ENCODE measurements around the gene GAS2L2. TPM values are rescaled to one million over a fixed set of nuclear protein-coding genes. Genes with fewer than 3 reads are reported as not detected.
A peak's percentile ranks its signal among the peaks of the same experiment; 100 is the strongest.

Gene GAS2L2
- total and polyA plus RNA-seq, 2 donors, result 0.09 TPM; not detected in 1

DNA sequence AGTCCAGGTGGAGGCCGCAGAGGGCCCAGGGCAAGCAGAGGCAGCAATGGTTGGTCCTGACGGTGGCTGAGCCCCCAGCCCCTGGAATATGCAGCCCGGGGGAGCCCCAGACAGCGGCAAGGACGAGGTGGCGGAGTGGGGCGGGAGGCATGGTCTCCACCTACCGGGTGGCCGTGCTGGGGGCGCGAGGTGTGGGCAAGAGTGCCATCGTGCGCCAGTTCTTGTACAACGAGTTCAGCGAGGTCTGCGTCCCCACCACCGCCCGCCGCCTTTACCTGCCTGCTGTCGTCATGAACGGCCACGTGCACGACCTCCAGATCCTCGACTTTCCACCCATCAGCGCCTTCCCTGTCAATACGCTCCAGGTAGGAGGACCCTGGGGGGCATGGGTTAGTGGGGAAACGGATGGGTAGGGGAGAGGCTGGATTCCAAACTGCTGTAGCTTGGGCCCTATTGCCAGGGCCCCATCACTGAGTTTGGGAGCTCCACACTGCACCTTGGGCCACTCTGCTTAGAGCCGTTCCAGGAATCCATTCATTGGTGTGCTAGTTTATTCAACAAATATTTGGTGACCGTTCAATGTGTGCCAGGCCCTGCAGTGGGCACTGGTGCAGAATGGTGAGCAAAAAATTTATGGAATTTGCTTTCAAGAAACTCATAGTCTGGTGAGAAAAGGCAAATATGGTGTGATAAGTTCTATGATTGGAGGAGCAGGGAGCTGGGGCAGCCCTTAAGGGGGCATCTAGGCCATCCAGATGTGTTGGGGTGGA is 17.8 kb downstream of the GAS2L2 start:
- WGBS, result 89% methylated on average over 29 of the region's 29 CpGs
- H3K4me3 ChIP-seq (ENCODE audit: low read depth, low read length), result no peak overlapping the region
- no peaks in the 10 kb centered on the region for H3K36me3 ChIP-seq (ENCODE audit: insufficient read depth)

DNA sequence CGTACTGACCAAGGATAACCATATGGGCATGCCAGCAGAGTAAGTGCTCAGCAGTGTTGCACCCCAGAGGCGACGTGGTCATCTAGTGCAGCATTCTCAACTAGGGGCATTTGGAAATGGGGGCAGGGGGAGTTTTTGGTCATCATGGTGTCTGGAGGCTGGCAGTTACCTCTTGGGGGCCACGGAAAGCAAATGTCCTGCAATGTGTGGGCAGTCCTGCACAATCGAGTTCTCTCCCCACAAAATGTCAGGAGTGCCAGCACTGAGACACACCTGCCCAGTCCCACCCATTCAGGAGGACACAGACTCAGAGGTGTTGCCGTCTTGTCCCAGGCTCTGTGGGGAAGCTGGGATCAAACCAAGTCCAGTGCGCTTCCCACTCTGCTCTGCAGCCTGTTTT is 18.6 kb downstream of the GAS2L2 start:
- Histone ChIP-seq H3K4me1 (ENCODE audit: insufficient read depth) (no peaks in the 10 kb centered on the region), H3K36me3 (ENCODE audit: insufficient read depth) (no peaks in the 10 kb centered on the region), H3K27ac (ENCODE audit: low read depth) (no peak overlapping the region), H3K4me3 (ENCODE audit: low read depth, low read length) (no peak overlapping the region)
- 90% methylated on average over 7 of the region's 7 CpGs for WGBS
- DNase-seq (ENCODE audit: extremely low spot score), result no peak

More for the DNA sequence above, 17.8 kb downstream of the GAS2L2 start:
- H3K4me1 ChIP-seq (ENCODE audit: insufficient read depth), result no peaks in the 10 kb centered on the region
- no peak overlapping the region for H3K27ac ChIP-seq (ENCODE audit: low read depth)
- DNase-seq (ENCODE audit: extremely low spot score), result no peak

DNA sequence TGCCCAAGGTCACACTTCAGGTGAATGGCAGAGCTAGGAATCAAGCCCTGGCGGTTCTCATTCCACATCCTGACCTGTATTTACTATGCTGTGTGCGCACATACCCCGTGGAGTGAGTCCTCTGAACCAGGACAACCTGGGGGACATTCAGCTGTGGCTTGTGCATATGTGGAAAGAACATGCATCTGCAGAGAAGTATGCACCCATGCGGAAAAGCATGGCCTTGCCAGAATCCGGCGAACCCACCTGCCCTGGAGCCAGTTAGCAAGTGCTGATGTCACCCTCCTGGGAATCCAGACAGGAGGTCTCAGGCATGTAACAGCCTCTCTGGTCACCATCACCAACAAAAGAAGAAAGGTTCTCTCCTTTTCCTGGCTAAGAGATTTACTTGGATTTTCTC is 19.7 kb downstream of the GAS2L2 start:
- DNase-seq (ENCODE audit: extremely low spot score), result no peak
- no peaks in the 10 kb centered on the region for H3K36me3 ChIP-seq (ENCODE audit: insufficient read depth)
- no peak overlapping the region for H3K27ac ChIP-seq (ENCODE audit: low read depth)
- no peak overlapping the region for H3K4me3 ChIP-seq (ENCODE audit: low read depth, low read length)
- H3K4me1 ChIP-seq (ENCODE audit: insufficient read depth), result no peaks in the 10 kb centered on the region
- 91% methylated on average over 6 of the region's 6 CpGs for WGBS

DNA sequence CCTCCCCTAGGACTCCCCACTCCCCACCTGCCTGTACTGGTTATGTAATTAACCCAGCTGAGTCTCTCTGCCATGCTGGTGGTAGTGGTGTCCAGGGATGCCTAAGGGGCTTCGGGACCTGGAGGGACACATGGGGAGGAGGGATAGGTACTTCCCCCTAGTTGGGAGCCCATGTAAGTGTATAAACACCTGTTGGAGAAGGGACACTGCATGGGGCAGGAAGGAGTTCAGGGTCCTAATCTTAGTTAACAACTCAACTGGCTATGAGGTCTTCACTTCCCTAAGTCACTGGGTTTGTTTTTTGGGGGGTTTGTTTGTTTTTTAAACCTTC is 20.3 kb downstream of the GAS2L2 start:
- no peak overlapping the region for H3K4me3 ChIP-seq (ENCODE audit: low read depth, low read length)

DNA sequence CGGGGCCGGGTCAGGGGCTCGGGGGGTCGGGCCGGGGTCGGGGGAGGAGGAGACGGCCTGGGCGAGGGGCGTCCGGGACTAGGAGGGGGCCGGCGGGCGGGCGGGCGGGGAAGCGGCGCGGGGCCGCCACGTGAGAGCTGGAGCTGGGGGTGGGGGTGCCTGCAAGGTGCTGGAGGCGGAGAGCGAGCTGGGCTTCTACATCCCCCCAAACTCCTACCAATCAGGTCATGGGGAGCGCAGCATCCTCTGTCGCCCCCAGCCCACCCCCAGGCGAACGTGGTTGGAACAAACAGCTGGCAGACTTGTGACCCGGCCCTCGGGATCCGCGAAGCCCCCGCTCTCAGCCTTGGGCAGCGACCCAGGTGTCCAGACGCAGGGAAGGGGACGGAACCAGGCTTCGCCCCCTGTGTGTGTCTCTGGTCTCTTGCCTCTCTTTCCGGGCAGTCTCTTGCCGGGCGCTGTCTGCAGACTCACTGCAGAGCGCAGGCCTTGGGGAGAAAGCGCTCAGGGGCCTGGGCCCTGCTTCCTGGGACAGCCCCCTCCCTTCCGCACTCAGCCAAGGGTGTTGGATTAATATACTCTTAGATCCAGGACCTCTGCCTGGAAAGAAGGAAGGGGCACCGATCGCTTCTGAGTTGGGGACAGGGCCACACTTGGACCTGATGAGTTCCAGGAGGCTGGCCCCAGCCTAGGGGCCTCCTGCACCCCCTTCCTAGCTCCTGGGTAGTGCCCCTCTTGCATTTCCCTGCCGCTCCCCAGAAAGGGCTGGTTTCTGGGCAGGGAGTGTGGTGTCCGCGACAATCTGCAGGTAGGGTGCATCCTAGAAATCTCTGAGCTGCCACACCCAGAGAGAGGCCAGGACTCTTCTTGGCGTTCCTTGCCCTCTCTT is 20.9 kb downstream of the GAS2L2 start:
- no peaks in the 10 kb centered on the region for H3K4me1 ChIP-seq (ENCODE audit: insufficient read depth)
- DNase-seq (ENCODE audit: extremely low spot score), result no peak
- WGBS, result 15% methylated on average over 47 of the region's 47 CpGs
- no peaks in the 10 kb centered on the region for H3K36me3 ChIP-seq (ENCODE audit: insufficient read depth)
- H3K27ac ChIP-seq (ENCODE audit: low read depth), result no peak overlapping the region
- peak overlapping the region; percentile 82 for H3K4me3 ChIP-seq (ENCODE audit: low read depth, low read length)

More for the DNA sequence above, 20.3 kb downstream of the GAS2L2 start:
- no peak for DNase-seq (ENCODE audit: extremely low spot score)
- no peaks in the 10 kb centered on the region for H3K36me3 ChIP-seq (ENCODE audit: insufficient read depth)
- WGBS, result 83% methylated on average over 1 of the region's 1 CpG
- H3K4me1 ChIP-seq (ENCODE audit: insufficient read depth), result no peaks in the 10 kb centered on the region
- no peak overlapping the region for H3K27ac ChIP-seq (ENCODE audit: low read depth)

DNA sequence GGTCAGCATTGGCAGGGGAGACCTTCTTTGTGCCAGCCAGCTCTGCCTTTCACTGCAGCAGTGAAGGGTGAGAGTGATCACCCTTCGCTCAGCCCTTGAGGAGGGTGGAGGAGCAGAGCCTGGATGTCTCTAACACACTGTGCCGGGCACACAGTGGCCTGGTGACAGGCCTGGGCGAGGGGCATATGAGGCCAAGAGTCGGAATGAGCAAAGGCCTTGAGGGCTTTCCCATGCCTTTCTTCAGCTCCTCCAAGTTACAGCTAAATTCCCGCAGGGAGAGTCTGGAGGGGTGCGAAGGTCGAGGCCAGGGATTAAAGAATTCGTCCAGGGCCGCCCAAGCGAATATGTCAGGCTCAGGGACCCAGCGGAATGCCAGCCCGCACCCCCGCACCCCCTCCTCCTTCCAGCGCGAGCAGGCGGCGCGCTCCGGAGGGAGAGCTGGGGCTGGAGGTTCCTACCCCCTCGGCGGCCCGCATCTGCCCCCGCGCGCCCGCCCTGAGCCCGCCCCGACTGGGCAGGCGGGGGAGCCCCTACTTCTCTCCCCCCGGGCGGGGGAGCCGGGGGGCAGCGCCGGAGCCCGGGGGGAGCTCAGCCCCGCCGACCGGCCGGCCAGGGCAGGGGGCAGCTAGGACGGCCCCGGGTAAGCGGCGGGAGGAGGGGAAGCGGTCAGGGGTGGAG is 21.7 kb downstream of the GAS2L2 start, which contains the start of gene RASL10B:
TSS of gene RASL10B (plus strand) at position 401 of the 678 bp plus-strand sequence. CDS start 3,546 bp downstream, outside the sequence.
- no peak for DNase-seq (ENCODE audit: extremely low spot score)
- peak within 1 kb of the TSS; percentile 82 for H3K4me3 ChIP-seq (ENCODE audit: low read depth, low read length)
- no peaks in the 10 kb centered on the region for H3K4me1 ChIP-seq (ENCODE audit: insufficient read depth)
- no peak within 1 kb of the TSS for H3K27ac ChIP-seq (ENCODE audit: low read depth)
- WGBS, result 3% methylated on average over 44 of the region's 44 CpGs
- H3K36me3 ChIP-seq (ENCODE audit: insufficient read depth), result no peaks in the 10 kb centered on the region

DNA sequence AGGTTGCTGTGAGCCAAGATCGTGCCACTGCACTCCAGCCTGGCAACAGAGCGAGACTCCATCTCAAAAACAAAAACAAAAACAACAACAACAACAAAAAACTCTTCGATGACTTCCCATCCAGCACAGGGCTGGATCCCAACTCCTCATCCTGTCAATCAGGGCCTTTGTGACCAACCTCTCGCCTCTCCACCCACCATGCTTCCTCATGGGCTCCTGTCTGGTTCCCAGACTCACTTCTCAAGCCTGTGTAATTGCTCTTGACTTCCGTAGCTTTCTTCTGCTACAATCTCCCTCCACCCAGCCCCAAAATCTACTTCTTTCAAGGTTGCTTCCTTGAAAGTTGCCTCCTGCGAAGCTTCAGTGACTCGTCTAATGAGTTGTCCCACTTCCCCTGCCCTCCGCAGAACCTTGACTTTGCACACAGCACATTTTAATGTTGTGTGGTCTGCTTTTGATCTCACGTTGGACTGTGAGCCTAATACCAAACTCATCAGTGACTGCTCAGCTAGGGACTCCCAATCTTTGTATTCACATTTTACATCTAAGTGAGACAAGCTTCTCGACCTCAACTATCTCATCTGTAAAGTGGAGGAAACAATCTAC is 22.5 kb downstream of the GAS2L2 start:
- H3K4me3 ChIP-seq (ENCODE audit: low read depth, low read length), result no peak overlapping the region
- 82% methylated on average over 10 of the region's 10 CpGs for WGBS
- H3K27ac ChIP-seq (ENCODE audit: low read depth), result no peak overlapping the region
- no peaks in the 10 kb centered on the region for H3K4me1 ChIP-seq (ENCODE audit: insufficient read depth)
- H3K36me3 ChIP-seq (ENCODE audit: insufficient read depth), result no peaks in the 10 kb centered on the region
- DNase-seq (ENCODE audit: extremely low spot score), result no peak

DNA sequence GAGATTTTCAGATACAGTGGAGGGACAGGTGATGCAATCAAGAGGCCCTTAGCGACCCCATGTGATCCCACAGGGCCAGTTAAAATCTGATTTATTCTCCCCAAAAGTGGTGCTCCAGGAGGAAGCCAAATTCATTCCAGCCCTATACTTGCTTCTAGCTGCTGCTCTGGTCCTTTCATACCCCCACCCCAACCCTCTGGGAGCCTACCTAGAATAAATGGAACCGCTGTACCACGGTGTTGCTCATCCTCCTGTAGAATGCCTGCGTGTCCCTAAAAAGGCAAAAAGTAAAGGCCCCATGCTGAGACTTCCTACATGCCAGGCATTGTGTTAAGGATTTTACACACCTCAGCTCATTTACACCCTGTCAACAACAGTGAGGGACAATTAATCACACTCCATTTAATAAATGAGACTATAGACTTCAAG is 23.6 kb downstream of the GAS2L2 start:
- Histone ChIP-seq H3K27ac (ENCODE audit: low read depth) (no peak overlapping the region), H3K4me1 (ENCODE audit: insufficient read depth) (no peaks in the 10 kb centered on the region), H3K4me3 (ENCODE audit: low read depth, low read length) (no peak overlapping the region), H3K36me3 (ENCODE audit: insufficient read depth) (peaks cover 3% of the 10 kb centered on the region)
- no peak for DNase-seq (ENCODE audit: extremely low spot score)
- WGBS, result 74% methylated on average over 4 of the region's 4 CpGs

DNA sequence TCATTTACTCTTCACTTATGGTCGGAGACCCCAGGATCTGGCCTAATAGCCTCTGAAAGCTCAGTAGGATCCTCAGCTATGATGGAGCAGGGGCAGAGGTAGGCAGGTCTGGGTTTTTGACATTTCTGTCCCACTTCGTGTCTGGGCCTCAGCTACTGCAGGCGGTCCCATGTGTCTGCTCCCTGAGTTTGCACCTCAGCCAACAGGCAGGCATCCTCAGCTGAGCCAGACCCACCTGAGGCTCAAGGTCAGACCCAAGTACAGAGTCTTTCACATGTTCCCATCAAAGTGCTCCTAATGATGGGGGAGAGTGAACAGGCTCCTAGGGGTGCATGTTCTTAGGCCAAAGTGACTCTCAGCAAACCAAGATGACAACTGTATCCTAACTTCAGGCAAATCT is 24.5 kb downstream of the GAS2L2 start:
- no peaks in the 10 kb centered on the region for H3K4me1 ChIP-seq (ENCODE audit: insufficient read depth)
- DNase-seq (ENCODE audit: extremely low spot score), result no peak
- no peak overlapping the region for H3K27ac ChIP-seq (ENCODE audit: low read depth)
- peaks cover 3% of the 10 kb centered on the region for H3K36me3 ChIP-seq (ENCODE audit: insufficient read depth)
- WGBS, result 87% methylated on average over 3 of the region's 3 CpGs
- H3K4me3 ChIP-seq (ENCODE audit: low read depth, low read length), result no peak overlapping the region

DNA sequence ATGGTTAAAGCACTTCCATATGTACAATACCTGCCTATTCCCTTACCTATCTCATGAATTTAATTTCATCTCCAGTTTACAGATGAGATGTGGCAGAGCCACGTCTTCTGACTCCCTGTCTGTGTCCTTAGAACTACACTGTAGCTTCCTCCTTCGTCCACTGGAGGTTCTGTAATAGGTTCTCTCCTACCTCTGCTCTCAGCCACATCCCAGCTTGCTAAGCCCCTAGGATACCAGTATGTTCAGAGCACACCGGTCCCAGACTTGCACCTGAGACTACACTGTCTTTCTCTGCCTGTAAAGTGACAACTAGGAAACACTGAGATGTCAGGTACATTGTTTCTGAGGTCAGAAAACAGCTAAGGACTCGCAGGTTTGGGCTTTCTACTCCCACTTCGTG is 25.4 kb downstream of the GAS2L2 start:
- H3K27ac ChIP-seq (ENCODE audit: low read depth), result no peak overlapping the region
- DNase-seq (ENCODE audit: extremely low spot score), result no peak
- H3K4me1 ChIP-seq (ENCODE audit: insufficient read depth), result no peaks in the 10 kb centered on the region
- peaks cover 3% of the 10 kb centered on the region for H3K36me3 ChIP-seq (ENCODE audit: insufficient read depth)
- H3K4me3 ChIP-seq (ENCODE audit: low read depth, low read length), result no peak overlapping the region
- 86% methylated on average over 5 of the region's 5 CpGs for WGBS

DNA sequence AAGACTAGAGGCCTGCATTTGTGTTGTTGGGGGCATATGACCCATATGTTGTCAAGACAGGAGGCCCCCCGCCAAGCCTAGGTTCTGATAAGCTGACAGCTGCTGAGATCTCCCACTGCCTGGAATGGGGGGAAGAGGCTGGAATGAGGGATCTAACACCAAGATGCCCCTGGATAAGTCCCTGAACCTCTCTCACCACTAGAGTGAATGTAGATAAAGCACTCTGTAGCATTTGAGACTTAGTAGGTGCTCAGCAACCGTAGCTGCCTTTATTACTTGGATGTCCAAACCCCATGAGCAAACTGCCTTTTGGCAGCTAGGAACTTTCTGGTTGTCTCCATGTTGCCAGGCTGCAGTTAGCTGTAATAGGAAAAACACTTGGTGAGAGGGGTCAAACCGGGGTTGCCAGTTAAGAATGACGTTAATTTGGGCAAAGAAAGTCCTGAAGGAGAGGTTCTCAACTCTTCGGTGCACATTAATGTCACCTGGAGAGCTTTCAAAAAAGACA is 26.0 kb downstream of the GAS2L2 start:
- DNase-seq (ENCODE audit: extremely low spot score), result no peak
- H3K4me1 ChIP-seq (ENCODE audit: insufficient read depth), result no peaks in the 10 kb centered on the region
- peaks cover 3% of the 10 kb centered on the region for H3K36me3 ChIP-seq (ENCODE audit: insufficient read depth)
- no peak overlapping the region for H3K27ac ChIP-seq (ENCODE audit: low read depth)
- no peak overlapping the region for H3K4me3 ChIP-seq (ENCODE audit: low read depth, low read length)
- WGBS, result 57% methylated on average over 5 of the region's 5 CpGs

DNA sequence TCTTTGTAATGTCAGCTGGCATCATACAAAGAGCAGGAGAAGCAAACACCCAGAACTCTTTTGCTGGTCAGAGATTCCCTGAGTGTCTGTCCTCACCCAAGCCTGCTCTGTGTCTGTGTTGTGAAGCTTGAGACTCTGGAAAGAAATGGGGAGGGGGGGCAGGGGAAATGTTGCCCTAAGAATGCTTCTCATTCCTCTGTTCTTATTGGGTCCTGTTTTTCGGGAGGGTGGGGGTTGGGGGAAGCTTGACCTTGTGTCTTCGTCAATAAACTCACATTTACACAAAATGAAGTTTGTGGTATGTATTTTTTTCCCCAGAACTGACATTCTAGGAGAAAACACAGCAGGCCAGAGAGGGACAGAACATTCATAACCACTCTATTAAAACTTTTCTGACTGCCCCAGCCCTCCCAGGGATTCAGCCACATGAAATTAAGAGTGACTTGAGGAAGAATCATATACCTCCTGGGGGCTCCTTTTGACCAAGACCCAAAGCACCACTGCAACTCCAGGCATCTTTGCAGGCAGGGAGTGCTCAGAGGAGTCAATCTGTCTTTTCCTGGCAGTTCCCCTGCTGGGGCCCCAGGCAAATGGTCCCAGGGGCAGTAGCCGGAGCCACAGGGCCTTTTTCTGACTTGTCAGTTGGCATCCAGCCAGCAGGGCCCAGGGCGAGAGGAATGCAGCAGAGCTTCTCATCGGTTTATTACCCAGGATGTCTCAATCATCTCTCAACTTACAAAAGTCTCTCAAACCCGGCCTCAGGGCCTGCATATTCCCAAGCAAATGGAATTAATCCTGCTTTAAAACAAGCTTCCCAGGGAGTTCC is 26.7 kb downstream of the GAS2L2 start:
- no peak for DNase-seq (ENCODE audit: extremely low spot score)
- 33% methylated on average over 6 of the region's 6 CpGs for WGBS
- no peak overlapping the region for H3K4me3 ChIP-seq (ENCODE audit: low read depth, low read length)
- H3K4me1 ChIP-seq (ENCODE audit: insufficient read depth), result no peaks in the 10 kb centered on the region
- no peak overlapping the region for H3K27ac ChIP-seq (ENCODE audit: low read depth)
- H3K36me3 ChIP-seq (ENCODE audit: insufficient read depth), result peaks cover 3% of the 10 kb centered on the region

Measured in urinary bladder (tissue), 4 donors.